NCI-H2081 treated with DMSO at 0.1 percent for 48 hours (cell line): Measurements from ENCODE around the gene RANGRF.

Experiments
- DNase-seq: peaks from one replicate; lab custom pipeline; 2025; lab: John Stamatoyannopoulos, UW

RANGRF gene

DNA sequence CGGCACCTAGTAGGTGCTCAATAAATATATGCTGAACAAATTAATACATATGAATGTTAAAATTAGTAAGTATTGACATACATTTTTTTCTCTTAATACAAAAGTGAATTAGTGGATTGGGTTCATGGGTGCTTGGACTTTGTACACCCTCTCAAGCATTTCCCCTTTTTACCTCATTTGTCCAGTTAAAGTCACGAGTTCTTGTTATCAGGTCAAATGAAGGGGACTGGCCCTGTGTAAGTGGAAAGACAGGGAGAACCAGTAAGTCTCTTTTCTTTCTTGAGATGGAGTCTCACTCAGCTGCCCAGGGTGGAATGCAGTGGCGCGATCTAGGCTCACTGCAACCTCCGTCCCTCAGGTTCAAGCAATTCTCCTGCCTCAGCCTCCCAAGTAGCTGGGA is 13.7 kb upstream of the RANGRF start:
- no peak for DNase-seq

DNA sequence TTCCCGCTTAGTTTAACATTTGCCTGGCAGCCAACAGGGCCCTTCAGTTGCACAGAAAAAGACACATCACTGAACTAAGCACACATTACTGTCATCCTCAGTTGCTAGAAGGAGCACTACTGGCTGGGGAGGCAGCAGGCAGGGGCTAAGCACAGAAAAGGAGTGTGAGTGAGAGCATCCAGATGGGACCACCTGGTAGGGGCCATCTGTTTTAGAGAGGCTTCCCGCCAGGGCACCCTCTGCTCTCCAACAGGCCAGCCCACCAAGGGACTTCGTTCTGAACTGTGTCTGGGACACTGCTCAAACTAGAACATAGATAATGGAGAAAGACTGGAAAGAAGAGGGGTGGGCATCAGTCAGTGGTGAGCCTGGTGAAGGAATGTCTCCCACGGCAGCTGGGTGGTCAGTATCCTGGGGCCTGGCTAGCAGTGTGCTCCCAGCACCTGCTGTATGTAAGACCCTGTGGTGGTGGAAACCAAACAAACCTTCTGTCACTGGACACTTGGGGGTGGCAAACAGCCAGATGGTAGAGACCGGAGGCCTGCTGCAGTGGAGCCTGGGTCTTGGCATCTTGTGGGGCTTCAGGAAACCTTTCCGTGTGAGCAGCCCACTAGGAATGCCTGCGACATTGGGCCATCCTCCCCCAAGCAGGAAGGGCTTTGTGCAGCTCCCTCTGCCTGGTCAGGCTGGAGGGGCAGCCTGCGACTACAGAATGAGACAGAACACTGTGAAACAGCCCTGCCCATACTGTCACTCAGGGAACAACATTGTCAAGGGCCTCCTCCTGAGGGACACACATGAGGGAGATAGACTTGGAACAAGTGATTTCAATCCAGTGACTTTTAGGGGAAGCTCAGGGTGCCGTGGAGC is 12.8 kb upstream of the RANGRF start:
- no peak for DNase-seq

DNA sequence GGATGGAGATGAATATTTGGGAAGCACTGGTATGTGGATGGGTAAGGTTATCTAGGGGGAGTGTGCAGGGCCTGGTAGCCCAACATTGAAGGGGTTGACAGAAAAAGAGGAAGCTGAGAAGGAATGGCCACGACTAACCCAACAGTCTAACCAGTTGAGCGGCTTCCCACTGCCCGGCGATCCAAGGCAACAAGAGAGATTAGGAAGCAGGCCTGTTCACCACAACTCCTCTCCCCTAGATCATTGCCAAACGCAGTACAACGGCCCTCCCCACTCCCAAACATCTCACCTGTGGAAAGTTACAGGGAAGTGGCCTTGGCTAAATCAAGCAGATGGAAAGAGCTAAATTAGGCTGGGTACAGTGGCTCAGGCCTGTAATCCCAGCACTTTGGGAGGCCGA is 11.2 kb upstream of the RANGRF start:
- DNase-seq = no peak

DNA sequence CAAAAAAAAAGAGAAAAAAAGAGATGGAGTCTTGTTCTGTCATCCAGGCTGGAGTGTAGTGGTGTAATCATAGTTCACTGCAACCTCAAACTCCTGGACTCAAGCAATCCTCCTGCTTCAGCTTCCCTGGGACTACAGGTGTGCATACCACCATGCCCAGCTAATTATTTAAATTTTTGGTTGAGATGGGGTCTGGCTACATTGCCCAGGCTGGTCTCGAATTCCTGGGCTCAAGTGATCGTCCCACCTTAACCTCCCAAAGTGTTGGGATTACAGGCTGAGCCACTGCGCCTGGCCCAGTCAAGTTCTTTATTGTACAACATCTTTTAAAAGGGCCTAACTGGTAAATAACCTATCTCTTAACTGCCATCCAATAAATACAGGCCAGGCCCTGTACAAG is 6.1 kb upstream of the RANGRF start:
- no peak for DNase-seq

DNA sequence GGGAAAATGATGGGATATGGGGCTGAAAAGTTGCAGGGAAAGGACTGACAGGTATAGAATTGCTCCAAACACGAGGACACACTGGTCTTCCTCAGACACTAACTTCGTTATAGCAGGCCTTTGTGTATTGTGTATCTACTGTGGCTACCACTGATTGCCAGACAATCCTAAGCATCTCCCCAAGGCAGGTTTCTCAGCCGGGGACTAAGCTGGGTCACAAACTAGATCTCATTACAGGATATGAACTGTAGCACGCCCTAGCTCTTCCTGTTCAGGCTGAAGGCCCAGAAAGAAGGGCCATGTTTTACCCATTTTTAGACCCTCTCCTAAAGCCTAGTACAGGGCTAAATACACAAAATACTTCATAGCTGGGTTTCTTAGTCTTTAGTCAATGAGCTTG is 5.1 kb upstream of the RANGRF start:
- DNase-seq = no peak

DNA sequence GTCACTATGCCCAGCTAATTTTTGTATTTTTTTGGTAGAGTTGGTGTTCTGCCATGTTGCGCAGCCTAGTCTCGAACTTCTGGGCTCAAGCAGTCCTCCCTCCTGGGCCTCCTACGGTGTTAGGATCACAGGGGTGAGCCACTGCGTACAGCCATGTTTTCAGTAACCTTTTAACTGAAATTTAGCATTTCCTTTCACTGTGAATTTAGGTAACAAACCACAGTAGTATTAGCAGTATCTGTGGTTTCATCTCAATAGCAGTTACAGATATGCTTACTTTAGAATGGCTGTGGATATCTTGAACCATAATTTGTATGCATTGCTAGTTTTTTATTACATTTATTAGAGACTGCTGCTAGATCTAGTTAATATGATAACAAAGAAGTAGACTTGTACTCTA is 4.3 kb upstream of the RANGRF start:
- DNase-seq = no peak

DNA sequence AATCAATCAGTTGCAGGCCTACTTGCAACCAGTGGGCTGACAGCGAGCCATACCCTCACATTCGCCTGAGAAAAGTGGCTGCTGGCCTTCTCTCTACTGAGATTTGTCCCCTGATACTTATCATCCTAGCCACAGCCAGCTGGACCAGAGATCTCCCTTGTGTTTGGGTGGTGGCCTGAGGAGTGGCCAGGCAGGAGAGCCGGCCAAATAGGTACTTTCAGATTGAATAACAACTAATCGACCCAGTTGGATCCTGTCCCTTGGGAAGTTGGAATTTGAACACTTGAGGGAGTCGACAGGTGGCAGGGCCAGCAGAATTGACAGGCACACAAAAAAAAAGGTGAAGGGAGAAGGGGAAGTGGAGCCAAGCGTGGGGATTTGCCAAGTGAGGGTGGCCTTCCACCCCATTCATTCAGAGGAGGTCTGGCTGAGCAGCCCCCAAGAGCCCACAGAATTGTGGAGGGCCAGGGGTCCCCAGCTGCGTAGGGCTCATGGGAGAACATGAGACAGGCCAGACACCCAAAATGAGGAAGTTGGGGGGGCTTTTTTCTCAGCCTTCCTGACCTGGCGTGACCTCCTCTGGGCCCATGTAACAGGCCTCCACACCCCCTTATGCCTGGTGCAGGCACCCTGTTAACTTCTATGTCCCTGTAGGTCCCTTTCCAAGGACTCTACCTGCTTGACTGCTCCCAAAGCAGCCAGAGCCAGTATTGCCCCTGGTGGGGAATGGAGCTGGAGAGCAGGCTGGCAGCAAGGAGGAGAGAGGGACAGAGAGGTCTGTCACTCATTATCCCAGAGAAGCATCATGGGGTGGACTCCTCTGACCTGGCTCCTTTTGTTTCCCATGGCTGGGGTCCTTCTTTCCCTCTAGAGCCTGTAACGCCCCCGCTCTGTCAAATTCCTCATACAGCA is 2.9 kb upstream of the RANGRF start:
- no peak for DNase-seq

DNA sequence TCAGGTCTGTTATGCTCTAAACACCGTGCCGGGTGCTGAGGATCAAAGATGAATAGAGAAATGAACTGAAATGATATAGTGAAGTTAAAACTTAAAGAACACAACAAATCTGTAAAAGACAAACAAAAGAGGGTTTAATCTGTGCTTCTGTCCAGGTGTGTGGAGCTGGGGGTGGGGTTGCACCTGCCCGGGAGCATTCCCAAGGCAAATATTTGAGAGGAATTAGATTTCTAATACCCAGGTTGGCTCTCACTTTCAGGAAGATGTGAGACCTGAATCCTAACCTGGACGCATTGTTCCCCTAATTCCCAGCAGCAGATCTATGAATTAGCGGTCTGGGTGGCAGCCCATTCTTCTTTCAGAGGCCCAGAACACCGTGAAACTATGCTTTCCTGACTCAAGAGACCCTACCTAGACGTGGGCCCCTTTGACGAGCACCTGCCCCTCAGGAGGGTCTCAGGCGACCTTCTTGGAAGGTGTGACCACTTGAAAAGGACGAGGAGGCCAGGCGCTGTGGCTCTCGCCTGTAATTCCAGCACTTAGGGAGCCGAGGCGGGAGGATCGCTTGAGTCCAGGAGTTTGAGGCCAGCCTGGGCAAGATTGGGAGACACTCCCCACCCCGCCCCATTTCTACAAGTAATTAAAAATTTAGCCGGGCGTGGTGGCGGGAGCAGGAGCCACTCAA is 677 bp upstream of the RANGRF start:
- DNase-seq = no peak

DNA sequence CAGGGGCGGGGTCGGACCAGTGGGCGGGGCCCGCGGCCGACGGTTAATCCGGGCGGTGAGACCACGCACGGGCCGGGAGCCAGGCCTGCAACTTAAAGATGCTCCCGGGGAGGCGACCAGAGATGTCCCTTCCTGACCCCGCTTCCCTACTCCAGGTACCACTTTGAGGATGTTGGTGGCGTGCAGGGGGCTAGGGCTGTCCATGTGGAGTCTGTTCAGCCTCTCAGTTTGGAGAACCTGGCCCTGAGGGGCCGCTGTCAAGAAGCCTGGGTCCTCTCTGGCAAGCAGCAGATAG is 580 bp downstream of the RANGRF start:
- DNase-seq = no peak

DNA sequence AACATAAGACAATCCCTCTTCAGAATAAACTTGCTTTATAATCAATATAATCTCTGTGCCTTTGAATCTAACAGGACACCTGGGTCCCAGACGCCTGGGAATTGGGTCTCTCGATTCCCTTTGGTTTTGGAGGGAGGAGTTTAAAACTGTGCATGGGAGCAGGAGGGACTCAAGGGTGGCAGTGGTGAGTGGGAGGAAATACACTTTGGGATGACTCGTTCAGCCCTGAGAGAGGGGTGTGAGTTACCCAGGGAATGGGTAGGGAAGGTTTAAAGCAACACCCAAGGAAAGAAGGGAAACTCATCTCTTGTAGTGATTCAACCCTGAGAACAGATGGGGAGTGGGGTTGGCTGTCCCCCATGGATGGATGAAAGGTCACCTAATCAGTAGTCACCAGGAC is 1.6 kb downstream of the RANGRF start:
- DNase-seq = no peak

DNA sequence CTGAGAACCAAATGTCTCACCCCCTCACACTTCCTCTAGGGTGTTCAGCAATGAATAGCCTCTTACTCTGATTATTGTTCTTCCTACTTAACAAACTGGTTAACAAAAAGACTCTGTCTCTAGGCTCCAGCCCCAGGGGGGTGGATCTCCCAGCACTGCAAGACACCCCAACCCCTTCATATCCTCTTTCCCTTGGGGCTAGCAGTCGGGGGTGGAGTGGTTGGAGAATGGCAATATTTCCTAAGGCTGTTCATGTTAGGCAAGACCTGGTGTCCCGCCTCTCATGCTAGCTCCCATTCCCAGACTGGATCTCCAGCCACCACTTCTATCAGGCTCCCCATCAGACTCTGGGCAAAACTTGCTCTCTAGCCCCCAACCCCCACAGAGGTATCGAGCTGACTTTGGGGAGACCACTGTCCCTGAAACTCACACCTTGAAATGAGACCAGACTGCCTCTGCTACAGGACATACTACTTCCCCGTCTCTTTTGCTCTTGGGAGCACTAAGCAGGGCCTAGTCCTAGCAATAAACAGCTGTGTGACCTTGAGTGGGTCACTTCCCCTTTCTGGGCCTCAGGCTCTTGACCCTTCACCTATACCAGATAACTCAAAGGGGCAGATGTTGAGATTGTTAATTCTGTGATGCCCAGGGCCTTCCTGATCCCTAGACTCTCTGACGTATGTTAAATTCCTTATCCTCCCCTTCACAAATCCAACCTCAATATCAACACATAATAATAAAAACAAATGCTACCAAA is 4.3 kb downstream of the RANGRF start:
- no peak for DNase-seq

DNA sequence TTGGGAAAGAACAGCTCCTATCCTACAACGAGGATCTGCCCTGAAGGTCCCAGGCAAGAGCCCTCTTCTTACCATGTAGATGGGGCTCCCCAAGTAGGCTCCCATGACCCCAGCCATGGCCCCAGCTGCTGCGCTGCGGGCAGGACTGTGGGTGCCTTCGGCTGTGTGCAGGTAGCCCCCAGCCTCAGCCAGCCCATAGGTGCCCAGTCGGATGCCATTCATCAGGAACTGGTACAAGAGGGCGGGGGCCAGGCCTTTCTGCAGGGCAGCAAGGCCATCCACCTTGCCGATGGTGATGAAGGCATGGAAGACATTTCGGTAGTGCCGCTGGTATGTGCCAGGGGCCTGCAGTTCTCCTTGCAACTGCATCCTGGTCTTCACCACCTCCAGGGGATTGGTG is 5.9 kb downstream of the RANGRF start:
- no peak for DNase-seq

DNA sequence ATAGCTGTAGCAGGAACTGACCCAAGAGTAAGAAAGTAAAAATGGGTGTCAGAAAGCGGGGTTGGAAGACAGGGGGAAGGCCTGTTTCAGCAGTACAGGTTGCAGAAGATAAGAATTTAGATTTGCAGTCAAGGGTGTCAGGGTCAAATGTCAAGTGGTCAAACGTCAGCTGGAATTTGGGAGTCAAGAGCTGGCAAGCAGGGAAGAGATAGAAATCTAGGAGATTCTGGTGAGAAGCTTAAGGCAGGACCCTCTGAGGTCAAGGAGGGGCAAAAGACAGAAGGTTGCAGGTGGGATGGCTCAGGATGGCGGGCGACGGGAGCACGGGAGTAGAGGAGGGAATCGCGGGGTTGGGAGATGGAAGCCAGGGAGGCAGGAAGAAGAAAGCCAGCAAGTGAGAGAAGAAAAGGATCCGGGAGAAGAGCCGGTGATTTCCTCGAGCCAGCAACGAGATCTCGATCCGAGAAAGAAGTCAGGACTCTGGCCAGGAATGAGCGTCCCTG is 6.4 kb downstream of the RANGRF start:
- DNase-seq = no peak

DNA sequence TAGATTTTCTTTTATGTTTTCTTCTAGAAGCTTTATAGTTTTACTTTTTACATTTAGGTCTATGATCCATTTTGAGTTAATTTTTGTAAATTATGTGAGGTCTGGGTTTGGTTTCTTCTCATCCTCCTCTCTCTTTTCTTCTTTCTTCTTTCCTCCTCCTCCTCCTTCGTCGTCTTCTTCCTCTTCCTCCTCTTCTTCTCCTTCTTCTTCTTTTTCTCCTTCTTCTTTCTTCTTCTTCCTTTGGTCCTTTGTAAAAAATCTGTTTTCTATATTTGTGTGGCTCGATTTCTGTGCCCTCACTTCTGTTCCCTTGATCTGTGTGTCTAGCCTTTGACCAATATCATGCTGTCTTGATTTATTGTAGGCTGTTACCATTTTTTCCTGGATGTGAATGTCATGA is 11.8 kb downstream of the RANGRF start:
- no peak for DNase-seq

DNA sequence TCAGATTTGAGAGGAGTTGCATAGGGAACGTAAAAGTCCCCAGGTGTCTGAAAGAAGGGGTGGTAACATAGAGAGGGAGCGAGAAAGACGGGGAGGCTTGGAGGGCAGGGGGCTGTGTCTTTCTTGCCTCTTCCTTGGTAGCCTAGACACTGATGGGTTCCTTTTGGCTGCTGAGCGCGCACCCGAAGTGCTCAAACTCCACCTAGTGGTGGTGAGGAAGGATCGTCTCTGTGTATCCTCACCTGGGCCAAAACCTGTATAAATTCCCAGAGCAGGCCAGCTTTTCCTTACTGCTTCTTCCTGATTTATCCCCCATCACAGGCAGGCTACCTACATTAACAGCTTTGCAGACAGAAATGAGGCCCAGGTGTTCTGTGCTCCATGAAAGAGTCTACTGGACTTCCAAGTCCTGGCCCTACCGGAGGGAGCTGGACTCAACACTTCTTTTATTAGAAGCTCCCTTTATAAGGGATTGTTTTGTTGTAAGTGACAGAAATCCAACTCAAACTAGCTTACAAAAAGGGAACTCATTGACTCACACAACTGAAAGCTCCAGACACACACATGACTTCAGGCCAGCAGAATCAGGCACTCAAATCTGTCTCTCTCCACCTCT is 12.3 kb downstream of the RANGRF start:
- DNase-seq = no peak

DNA sequence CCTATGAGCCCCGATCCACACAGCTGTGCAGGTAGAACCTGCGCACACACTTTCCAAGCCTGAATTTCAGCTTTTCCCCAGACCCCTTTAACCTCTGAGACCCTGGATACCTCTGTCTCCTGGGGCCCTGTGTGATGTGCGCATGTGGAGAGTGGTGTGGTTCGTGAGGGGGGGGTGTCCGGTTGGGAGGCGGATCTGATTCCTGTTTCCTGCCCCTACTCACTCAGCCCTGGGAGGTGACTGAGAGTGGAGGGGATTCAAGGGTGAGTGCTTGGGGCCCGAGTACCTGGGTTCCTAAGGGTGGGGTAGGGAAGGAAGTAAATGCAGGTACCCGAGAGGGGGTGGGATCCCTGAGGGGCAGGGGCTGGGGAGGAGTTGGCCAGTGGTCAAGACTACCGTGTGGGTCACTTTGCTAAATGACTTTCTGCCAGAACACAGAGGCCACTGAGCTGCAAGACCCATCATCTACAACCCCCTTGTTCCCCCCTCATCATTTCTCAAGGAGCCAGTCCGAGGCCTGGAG is 22.2 kb downstream of the RANGRF start:
- no peak for DNase-seq

DNA sequence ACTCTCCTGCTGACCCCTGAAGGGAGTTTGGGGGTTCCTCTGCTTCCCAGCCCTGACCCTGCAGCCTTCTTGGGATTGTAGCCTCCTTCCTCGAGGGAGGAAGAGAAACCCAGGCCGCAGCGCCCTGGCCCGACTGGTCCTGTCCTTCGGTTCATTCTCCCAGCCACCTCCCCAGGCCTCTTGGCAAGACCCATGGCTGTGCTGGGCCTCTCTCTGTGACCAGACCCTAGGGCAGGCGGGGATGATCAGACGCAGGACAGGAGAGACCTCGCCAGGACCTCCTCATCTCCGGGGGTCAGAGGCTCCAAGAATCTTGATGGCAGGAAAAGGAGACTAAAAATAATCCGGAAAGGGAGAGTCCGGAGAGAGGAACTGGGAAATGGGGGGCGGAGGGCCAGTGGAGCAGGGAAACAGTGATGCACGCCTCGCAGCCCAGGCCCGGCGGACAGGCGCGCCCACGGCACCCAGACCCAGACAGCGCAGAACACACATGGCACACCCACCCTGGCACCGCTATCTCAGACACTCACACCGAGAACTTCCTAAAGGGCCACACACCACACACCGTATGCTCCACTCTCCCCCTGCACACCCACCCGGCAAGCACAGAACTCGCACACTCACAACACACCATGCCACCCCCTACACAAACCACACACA is 22.8 kb downstream of the RANGRF start:
- DNase-seq = no peak

DNA sequence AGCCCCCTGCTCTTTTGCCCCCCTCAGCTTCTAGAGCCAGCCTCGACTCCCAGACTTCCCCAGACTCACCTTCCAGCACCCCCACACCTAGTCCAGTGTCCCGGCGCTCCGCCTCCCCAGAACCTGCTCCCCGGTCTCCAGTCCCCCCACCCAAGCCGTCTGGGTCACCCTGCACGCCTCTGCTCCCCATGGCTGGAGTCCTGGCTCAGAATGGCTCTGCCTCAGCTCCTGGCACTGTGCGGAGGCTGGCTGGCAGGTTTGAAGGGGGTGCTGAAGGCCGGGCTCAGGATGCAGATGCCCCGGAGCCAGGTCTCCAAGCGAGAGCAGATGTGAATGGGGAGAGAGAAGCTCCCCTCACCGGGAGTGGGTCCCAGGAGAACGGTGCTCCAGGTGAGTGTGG is 23.8 kb downstream of the RANGRF start:
- no peak for DNase-seq

DNA sequence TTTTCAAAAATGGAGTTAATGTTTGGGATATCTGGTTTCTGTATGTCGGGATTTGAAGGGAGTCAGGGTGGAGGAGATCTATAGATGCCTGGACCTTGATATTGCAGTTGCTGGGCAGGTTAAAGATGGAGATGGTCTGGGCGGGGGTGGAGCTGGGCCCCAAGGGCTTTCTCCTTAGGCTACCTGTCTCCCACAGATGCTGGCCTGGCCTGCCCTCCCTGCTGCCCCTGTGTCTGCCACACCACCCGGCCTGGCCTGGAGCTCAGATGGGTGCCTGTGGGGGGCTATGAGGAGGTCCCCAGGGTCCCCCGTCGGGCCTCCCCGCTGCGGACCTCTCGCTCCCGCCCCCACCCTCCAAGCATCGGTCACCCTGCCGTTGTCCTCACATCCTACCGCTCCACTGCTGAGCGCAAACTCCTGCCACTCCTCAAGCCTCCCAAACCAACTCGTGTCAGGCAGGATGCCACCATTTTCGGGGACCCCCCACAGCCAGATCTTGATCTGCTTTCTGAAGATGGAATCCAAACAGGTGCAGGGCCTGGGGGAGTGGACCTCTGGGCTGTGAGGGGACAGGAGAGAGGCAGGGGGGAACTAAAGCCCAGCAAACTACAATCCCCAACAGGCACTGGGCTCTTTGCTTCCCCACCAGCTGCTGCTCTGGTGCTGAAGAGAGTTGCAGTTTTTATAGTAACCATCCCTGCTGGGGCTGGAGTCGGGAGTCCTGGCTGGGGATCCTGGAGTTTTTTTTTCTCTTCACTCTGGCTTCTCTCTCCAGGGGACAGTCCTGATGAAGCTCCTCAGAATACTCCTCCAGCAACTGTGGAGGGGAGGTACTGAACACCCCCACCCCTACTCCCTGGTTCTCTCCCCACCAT is 24.5 kb downstream of the RANGRF start:
- no peak for DNase-seq
